Tibial nerve (tissue), 4 donors: ENCODE measurements around the gene PPP6R2. TPM values are rescaled to one million over a fixed set of nuclear protein-coding genes. Genes with fewer than 3 reads are reported as not detected.
A peak's percentile ranks its signal among the peaks of the same experiment; 100 is the strongest.

ENCODE experiments used
- DNase-seq, 2 donors: peaks; one replicate each; pipeline ENCODE4 v3.0.0-alpha.2; 2019; ENCODE audit warnings: low spot score in 2 of 2
- H3K27ac ChIP-seq, 4 donors: fragments of 200-600 bp; sonication (generic) in 3 of 4; one replicate each; pipeline ENCODE4 v1.5.1; 2017 to 2019; ENCODE audit warnings: mild to moderate bottlenecking in 1 of 4
- H3K27me3 ChIP-seq, 2 donors: fragments of 200-600 bp; sonication (generic) in 1 of 2; one replicate each; pipeline versions ENCODE4 v1.5.1 to v1.6.0; 2017 to 2019
- H3K36me3 ChIP-seq, 3 donors: fragments of 200-600 bp; sonication (generic); one replicate each; pipeline ENCODE4 v1.5.1; 2018 to 2019
- H3K4me1 ChIP-seq, 4 donors: fragments of 200-600 bp; sonication (generic) in 3 of 4; one replicate each; pipeline ENCODE4 v1.5.1; 2017 to 2019
- H3K4me3 ChIP-seq, 4 donors: fragments of 200-600 bp; sonication (generic) in 3 of 4; one replicate each; pipeline ENCODE4 v1.5.1; 2017 to 2019; ENCODE audit warnings: mild to moderate bottlenecking in 1 of 4, moderate library complexity in 1 of 4
- H3K9me3 ChIP-seq, 4 donors: fragments of 200-600 bp; sonication (generic) in 3 of 4; one replicate each; pipeline ENCODE4 v1.5.1; 2017 to 2019
- CTCF ChIP-seq, 5 experiments: fragments of 200-600 bp in 3 of 5; fragments of 450-650 bp in 2 of 5; sonication (generic) in 3 of 5; IDR thresholded peaks; one replicate each; pipeline ENCODE4 v1.5.1; 2016 to 2019; ENCODE audit warnings: antibody characterized with exemption in 5 of 5, mild to moderate bottlenecking in 3 of 5, moderate library complexity in 2 of 5
- EP300 ChIP-seq, 2 donors: sonication (generic); formaldehyde crosslinking; IDR thresholded peaks; one replicate each; pipeline ENCODE4 v1.6.1; 2017; ENCODE audit warnings: antibody characterized with exemption in 2 of 2, mild to moderate bottlenecking in 1 of 2
- POLR2A ChIP-seq, 2 donors: fragments of 450-650 bp; IDR thresholded peaks; one replicate each; pipeline ENCODE4 v1.6.1; 2017; ENCODE audit warnings: antibody characterized with exemption in 2 of 2, mild to moderate bottlenecking in 2 of 2, moderate library complexity in 2 of 2
- WGBS, 2 donors: methylation state at CpG; one replicate each; pipeline ENCODE4 v1.1.5; 2018; 5-methylcytosine and 5-hydroxymethylcytosine counted together
- total RNA-seq, 4 donors: library from RNA; depleted of rRNA; stranded (reverse); fragments of >200 nt; gene quantifications; one replicate each; pipeline ENCODE4 v1.1.0, GENCODE V29; 2016

The PPP6R2 gene
- total RNA-seq, 4 donors from 2014 or later: 55.9 to 112 (median 76.7) TPM

DNA sequence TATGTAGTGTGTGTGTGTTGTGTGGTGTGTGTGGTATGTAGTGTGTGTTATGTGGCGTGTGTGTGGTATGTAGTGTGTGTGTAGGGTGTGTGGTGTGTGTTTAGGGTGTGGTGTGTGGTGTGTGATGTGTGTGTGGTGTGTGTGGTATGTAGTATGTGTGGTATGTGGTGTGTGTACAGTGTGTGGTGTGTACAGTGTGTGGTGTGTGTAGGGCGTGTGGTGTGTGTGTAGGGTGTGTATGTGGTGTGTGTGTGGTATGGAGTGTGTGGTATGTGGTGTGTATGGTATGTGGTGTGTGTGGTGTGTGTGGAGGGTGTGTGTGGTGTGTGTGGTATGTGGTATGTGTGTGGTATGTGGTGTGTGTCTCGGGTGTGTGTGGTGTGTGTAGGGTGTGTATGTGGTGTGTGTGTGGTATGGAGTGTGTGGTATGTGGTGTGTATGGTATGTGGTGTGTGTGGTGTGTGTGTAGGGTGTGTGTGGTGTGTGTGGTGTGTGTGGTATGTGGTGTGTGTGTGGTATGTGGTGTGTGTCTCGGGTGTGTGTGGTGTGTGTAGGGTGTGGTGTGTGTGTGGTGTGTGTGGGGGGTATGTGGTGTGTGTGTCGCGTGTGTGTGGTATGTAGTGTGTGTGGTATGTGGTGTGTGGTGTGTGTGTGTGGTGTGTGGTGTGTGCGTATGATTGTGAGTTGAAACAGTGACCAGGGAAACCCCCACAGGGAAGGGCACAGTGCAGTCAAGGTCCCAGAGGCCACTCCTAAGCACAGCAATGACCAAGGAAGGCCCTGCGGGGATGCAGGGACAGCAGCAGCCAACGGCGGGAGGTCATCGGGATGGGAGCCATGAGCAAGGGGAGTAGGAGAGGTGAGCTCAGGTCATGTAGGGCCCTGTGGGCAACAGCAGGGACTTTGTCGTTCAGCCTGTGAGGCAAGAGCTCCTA lies 2.9 kb upstream of the PPP6R2 start:
- no peak for DNase-seq
- WGBS, 2 donors: 74 to 79% methylated on average over 12 of the region's 12 CpGs
- TF ChIP-seq EP300 (IDR thresholded peaks at IDR 0.05) (no peak), CTCF (IDR thresholded peaks at IDR 0.05) (no peak), POLR2A (IDR thresholded peaks at IDR 0.05) (no peak)
- H3K36me3 ChIP-seq: no peaks in the 10 kb centered on the region
- no peak overlapping the region for H3K4me3 ChIP-seq
- H3K27ac ChIP-seq: no peak overlapping the region
- no peaks in the 10 kb centered on the region for H3K9me3 ChIP-seq
- H3K4me1 ChIP-seq: peaks cover 0 to 12% (median 4%) of the 10 kb centered on the region in 4 donors
- H3K27me3 ChIP-seq: no peaks in the 10 kb centered on the region

GRCh38 chr22:50341977-50342650 lies 1.0 kb upstream of the PPP6R2 start:
- WGBS, 2 donors: 11 to 14% methylated on average over 26 of the region's 26 CpGs

GRCh38 chr22:50343541-50343935 lies 411 bp downstream of the PPP6R2 start:
- peak overlapping the region; percentile 72 to 94 (median 90) for H3K27ac ChIP-seq
- no peaks in the 10 kb centered on the region for H3K27me3 ChIP-seq
- 0 to 3% methylated on average over 1 to 9 of the region's 9 CpGs for WGBS, 2 donors
- H3K4me3 ChIP-seq: peak overlapping the region; percentile 57 to 100 (median 88)
- no peak for DNase-seq
- H3K36me3 ChIP-seq: peaks cover 0 to under 1% (median 0%) of the 10 kb centered on the region in 3 donors
- H3K9me3 ChIP-seq: no peaks in the 10 kb centered on the region
- no peak for TF ChIP-seq CTCF (IDR thresholded peaks at IDR 0.05)
- TF ChIP-seq EP300 (IDR thresholded peaks at IDR 0.05): no peak
- TF ChIP-seq POLR2A (IDR thresholded peaks at IDR 0.05): no peak
- peaks cover 0 to 35% (median 6%) of the 10 kb centered on the region in 4 donors for H3K4me1 ChIP-seq

More at GRCh38 chr22:50341977-50342650, 1.0 kb upstream of the PPP6R2 start:
- H3K4me3 ChIP-seq: peak overlapping the region; percentile 65 to 100 (median 88)
- peak; percentile 14 for TF ChIP-seq EP300 (IDR thresholded peaks at IDR 0.05)
- no peak for TF ChIP-seq POLR2A (IDR thresholded peaks at IDR 0.05)
- TF ChIP-seq CTCF (IDR thresholded peaks at IDR 0.05): peak; percentile 88 to 98 (median 96)
- DNase-seq: peak; percentile 84 to 95
- peaks cover 0 to 25% (median 5%) of the 10 kb centered on the region in 4 donors for H3K4me1 ChIP-seq
- peak overlapping the region in 3 of 4 donors; percentile 75 to 94 (median 91) for H3K27ac ChIP-seq
- no peaks in the 10 kb centered on the region for H3K36me3 ChIP-seq
- no peaks in the 10 kb centered on the region for H3K27me3 ChIP-seq
- no peaks in the 10 kb centered on the region for H3K9me3 ChIP-seq

DNA sequence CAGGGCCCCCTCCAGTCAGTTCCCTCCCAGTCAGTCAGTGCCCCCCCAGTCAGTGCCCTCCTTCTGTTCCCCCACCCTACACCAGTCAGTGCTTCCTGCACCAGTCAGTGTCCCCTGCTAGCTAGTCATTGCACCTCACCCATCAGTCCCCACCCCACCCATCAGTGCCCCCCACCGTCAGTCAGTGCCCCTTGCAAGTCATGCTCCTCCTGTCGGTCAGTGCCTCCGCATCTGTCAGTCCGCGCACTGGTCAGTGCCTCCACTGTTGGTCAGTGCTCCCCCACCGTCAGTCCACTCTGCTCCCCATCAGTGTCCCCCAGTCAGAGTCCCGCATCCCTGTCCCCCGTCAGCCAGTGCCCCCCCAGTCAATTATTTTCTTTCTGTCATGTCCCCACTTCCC lies 3.3 kb downstream of the PPP6R2 start:
- TF ChIP-seq EP300 (IDR thresholded peaks at IDR 0.05) (no peak), POLR2A (IDR thresholded peaks at IDR 0.05) (no peak), CTCF (IDR thresholded peaks at IDR 0.05) (no peak)
- no peaks in the 10 kb centered on the region for H3K27me3 ChIP-seq
- H3K27ac ChIP-seq: no peak overlapping the region

More for the DNA sequence above, 3.3 kb downstream of the PPP6R2 start:
- H3K9me3 ChIP-seq: no peaks in the 10 kb centered on the region
- DNase-seq: no peak
- peaks cover 0 to 35% (median 6%) of the 10 kb centered on the region in 4 donors for H3K4me1 ChIP-seq
- peaks cover 0 to 9% (median 0%) of the 10 kb centered on the region in 3 donors for H3K36me3 ChIP-seq
- WGBS, 2 donors: 51 to 58% methylated on average over 8 of the region's 8 CpGs
- H3K4me3 ChIP-seq: no peak overlapping the region
